Thyroid gland (tissue), 4 donors: Measurements from ENCODE around the gene EEF1AKMT4.

Source experiments
- POLR2A ChIP-seq, 2 donors: fragments of 450-650 bp; IDR thresholded peaks; one replicate each; pipeline ENCODE4 v1.6.1; 2017; ENCODE audit warnings: antibody characterized with exemption in 2 of 2, mild to moderate bottlenecking in 2 of 2, moderate library complexity in 1 of 2
- TF ChIP-seq, protein P1 (sequence below), 6 experiments: fragments of 200-600 bp in 3 of 6; fragments of 450-650 bp in 3 of 6; sonication (generic) in 3 of 6; IDR thresholded peaks; one replicate each; pipeline ENCODE4 v1.5.1; 2016 to 2019; ENCODE audit warnings: antibody characterized with exemption in 6 of 6, mild to moderate bottlenecking in 2 of 6, inconsistent platforms in 1 of 6, moderate library complexity in 1 of 6

DNA sequence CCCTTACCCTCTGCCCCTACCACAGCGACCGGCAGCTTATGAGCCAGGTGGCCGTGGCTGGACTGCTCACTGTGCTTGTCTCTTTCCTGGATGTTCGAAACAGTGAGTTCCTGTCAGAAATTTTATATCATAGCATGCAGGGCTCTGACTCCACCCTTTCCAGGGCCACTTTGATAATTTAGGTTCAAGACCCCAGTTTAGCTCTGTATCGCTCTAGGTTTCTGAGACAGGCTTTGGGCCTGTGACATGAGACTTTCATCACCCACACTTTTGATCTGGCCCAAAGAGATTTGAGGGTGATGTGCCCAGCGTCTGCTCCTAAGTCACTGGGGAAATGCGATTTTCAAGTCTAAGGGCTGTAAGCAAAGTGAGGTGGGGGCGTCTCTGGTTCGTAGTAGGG lies 58.4 kb downstream of the EEF1AKMT4 start:
- TF ChIP-seq, protein P1, sequence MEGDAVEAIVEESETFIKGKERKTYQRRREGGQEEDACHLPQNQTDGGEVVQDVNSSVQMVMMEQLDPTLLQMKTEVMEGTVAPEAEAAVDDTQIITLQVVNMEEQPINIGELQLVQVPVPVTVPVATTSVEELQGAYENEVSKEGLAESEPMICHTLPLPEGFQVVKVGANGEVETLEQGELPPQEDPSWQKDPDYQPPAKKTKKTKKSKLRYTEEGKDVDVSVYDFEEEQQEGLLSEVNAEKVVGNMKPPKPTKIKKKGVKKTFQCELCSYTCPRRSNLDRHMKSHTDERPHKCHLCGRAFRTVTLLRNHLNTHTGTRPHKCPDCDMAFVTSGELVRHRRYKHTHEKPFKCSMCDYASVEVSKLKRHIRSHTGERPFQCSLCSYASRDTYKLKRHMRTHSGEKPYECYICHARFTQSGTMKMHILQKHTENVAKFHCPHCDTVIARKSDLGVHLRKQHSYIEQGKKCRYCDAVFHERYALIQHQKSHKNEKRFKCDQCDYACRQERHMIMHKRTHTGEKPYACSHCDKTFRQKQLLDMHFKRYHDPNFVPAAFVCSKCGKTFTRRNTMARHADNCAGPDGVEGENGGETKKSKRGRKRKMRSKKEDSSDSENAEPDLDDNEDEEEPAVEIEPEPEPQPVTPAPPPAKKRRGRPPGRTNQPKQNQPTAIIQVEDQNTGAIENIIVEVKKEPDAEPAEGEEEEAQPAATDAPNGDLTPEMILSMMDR (IDR thresholded peaks at IDR 0.05), result no peak
- TF ChIP-seq POLR2A (IDR thresholded peaks at IDR 0.05), result no peak
